Spinal cord (tissue), 10 donors: Measurements from ENCODE around the gene GLYATL1B. TPM values are rescaled to one million over a fixed set of nuclear protein-coding genes. Genes with fewer than 3 reads are reported as not detected.
"Not testable (repeated sequence)": the region's sequence is repeated elsewhere in the genome, so short reads cannot be mapped to it uniquely, and the experiment has no call there.

Experiments used
- DNase-seq, 6 donors: peaks; one replicate each; pipeline versions ENCODE4 v3.0.0 to v3.0.0-alpha.2; 2013 to 2015; ENCODE audit warnings: low spot score in 6 of 6, low read depth in 4 of 6
- H3K27ac ChIP-seq: one replicate; pipeline ENCODE4 v1.5.1; 2013; ENCODE audit warnings: low read depth, low read length, control low read depth
- H3K27me3 ChIP-seq: one replicate; pipeline ENCODE4 v1.6.1; 2013; ENCODE audit warnings: low read length; ENCODE audit not compliant: control insufficient read depth, insufficient read depth
- H3K36me3 ChIP-seq: one replicate; pipeline ENCODE4 v1.6.1; 2013; ENCODE audit warnings: low read length; ENCODE audit not compliant: control insufficient read depth, insufficient read depth
- H3K4me1 ChIP-seq: one replicate; pipeline ENCODE4 v1.6.1; 2013; ENCODE audit warnings: low read length; ENCODE audit not compliant: control insufficient read depth, insufficient read depth
- H3K4me3 ChIP-seq: one replicate; pipeline ENCODE4 v1.5.1; 2013; ENCODE audit warnings: low read depth, low read length, control low read depth
- H3K9me3 ChIP-seq: one replicate; pipeline ENCODE4 v1.6.1; 2013; ENCODE audit warnings: low read length; ENCODE audit not compliant: control insufficient read depth, insufficient read depth
- WGBS: methylation state at CpG from one replicate; pipeline ENCODE4 v1.1.5; 2013; ENCODE audit warnings: missing lambda C conversion rate; ENCODE audit not compliant: insufficient coverage; 5-methylcytosine and 5-hydroxymethylcytosine counted together
- long read RNA-seq, 4 donors: transcript quantifications; one replicate each; lab custom pipeline, GENCODE V29; 2026
- polyA plus RNA-seq, 2 donors: library from polyadenylated mRNA; unstranded; fragments of 120-200 nt; gene quantifications; one replicate each; pipeline ENCODE4 v1.2.1, GENCODE V29; 2013; ENCODE audit not compliant: insufficient read length in 2 of 2
- total RNA-seq, 2 donors: library from RNA; depleted of rRNA in 1 of 2; stranded (reverse); fragments of 120-200 nt in 1 of 2; fragments of >200 nt in 1 of 2; gene quantifications; one replicate each; pipeline versions ENCODE4 v1.2.3 to v1.2.4, GENCODE V29; 2013 to 2014
- donor health status: healthy.

The GLYATL1B gene, protein sequence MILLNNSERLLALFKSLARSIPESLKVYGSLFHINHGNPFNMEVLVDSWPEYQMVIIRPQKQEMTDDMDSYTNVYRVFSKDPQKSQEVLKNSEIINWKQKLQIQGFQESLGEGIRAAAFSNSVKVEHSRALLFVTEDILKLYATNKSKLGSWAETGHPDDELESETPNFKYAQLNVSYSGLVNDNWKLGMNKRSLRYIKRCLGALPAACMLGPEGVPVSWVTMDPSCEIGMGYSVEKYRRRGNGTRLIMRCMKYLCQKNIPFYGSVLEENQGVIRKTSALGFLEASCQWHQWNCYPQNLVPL
- total RNA-seq (not detected), polyA plus RNA-seq (not detected)
- long read RNA-seq, donor 1 = 0 reads
- long read RNA-seq, donor 2 = 0 reads
- long read RNA-seq, donor 3 = 0 reads
- long read RNA-seq, donor 4 = 0 reads

DNA sequence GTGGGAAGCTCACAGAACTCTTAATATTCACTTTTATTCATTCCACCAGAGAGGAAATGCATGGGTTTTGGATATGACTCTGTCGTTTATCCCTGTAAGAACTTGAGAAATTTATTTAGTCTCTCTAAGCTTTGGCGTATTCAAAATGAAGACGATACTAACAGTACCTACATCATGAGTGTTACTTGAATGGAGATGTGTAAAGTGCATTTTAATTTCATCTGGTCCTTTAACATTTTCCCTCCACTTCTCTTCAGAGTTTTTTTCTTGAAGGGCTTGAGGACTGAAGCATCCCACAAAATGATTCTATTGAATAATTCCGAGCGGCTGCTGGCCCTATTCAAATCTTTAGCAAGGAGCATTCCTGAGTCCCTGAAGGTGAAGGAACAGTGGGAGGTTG, at the start of gene GLYATL1B:
Gene GLYATL1B, plus strand, starts transcription at position 301 of the 400 bp plus-strand sequence. Its CDS starts 0 bp downstream, at position 301.
- not testable (repeated sequence) for H3K36me3 ChIP-seq, H3K9me3 ChIP-seq, DNase-seq, H3K4me1 ChIP-seq, H3K4me3 ChIP-seq, H3K27me3 ChIP-seq, H3K27ac ChIP-seq
- WGBS = 100% methylated on average over 1 of the region's 5 CpGs

DNA sequence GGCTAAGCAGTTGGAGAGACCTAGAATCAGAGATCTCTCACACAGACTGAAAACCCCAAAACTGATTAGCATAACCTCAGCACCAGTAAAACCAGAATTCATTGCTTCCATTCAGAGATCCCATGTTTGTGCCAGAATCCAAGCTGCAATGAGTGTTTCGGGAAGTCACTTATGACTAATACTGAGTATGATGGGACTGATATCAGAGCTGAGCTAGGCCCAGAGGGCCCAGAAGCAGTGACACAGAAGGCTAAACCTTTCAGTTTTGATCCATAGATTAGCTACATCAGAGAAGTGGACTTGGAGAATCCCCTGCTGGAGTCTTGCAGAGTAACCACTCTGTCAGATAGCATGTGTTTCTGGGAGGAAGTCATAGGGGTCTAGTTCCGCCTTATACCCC, 49.6 kb upstream of the GLYATL1B start:
- not testable (repeated sequence) for DNase-seq, H3K4me1 ChIP-seq, H3K4me3 ChIP-seq

DNA sequence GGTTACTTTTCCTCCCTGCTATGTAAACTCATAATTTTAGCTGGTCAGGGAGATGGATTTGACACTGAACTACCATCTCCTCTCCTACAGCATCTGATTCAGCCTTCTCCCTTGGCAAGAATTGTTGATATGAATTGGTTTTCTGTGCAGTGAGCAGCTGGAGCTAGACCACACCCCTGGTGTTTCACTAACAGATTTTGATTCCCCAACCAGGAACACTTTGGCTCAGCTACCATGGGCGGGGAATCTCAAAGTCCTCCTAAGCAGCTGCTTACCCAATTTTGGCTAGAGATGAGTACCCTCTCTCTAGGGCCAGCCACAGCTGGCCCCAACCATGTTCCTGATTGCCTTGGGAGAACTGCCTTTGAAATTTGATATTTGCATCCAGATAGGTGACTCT, 48.7 kb upstream of the GLYATL1B start:
- H3K27me3 ChIP-seq, H3K4me3 ChIP-seq, H3K9me3 ChIP-seq, H3K4me1 ChIP-seq, H3K27ac ChIP-seq, DNase-seq, H3K36me3 ChIP-seq: not testable (repeated sequence)
- no CpG with 5 or more reads among the region's 1 CpG for WGBS

More for the DNA sequence above, 49.6 kb upstream of the GLYATL1B start:
- H3K27ac ChIP-seq, H3K9me3 ChIP-seq, H3K36me3 ChIP-seq, H3K27me3 ChIP-seq: not testable (repeated sequence)
- no CpG with 5 or more reads among the region's 2 CpGs for WGBS

DNA sequence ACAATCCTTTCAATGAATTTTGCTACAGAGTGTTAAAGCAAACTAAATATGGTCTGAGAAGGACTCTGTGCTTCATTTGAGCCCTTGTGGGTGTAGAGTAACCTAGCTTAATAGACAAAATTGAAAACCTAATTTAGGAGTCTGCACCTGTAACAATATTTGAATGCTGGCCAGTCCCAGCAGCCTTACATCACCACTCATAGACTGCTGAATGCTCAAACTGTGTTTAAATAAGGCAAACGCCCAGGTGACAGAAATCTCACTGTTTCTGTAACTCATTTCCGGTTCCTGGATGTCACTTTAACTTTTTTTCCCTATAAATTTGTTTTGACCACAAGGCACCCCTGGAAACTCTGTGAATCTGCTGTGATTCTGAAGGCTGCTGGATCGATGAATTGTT, 45.5 kb upstream of the GLYATL1B start:
- DNase-seq = no peak
- no peaks in the 10 kb centered on the region for H3K9me3 ChIP-seq
- no peaks in the 10 kb centered on the region for H3K4me1 ChIP-seq
- WGBS = 67% methylated on average over 1 of the region's 3 CpGs
- H3K4me3 ChIP-seq = no peak overlapping the region
- no peaks in the 10 kb centered on the region for H3K27me3 ChIP-seq
- no peaks in the 10 kb centered on the region for H3K36me3 ChIP-seq
- no peak overlapping the region for H3K27ac ChIP-seq

DNA sequence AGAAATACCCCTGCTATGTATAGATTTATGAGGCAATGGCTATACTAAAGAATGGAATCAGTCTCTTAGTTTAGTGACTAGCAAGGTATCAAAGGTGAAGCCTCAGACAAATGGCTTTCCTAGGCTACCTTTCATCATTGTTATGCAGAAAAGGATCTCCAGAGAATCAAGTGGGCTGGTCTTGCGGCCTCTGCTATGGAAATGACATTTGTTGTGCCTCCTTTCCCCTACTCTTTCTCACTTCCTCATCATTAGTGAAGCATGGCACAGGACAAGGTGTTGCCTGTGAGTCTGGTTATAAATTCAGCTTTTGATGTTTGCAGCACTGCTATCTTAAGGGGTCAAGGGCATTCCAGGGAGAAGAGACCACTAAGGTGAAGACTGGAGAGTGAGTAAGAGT, 34.7 kb upstream of the GLYATL1B start:
- WGBS = no CpG with 5 or more reads among the region's 1 CpG
- not testable (repeated sequence) for H3K9me3 ChIP-seq, H3K36me3 ChIP-seq, H3K27ac ChIP-seq, H3K27me3 ChIP-seq, H3K4me3 ChIP-seq, DNase-seq, H3K4me1 ChIP-seq

DNA sequence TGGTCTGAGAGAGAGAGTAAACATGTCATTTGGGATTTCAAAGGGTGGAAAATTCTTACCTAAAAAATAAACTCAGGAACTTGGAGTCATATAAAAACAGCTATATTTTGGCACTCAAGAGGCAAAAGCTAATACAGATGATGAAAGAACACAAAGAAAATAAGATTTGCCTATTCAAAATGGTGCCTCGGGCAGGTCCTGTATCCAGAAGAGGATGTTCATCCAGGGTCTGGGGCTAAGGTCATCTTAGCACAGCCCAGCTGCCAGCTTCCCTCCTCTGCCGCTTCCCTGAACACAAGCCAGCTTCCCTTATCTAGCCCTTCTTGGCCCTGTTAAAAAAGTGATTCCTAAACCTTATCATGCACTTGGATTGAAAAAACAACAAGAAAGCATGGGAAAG, 33.8 kb upstream of the GLYATL1B start:
- WGBS = 100% methylated on average over 1 of the region's 2 CpGs
- not testable (repeated sequence) for H3K27ac ChIP-seq, H3K36me3 ChIP-seq, DNase-seq, H3K27me3 ChIP-seq, H3K9me3 ChIP-seq, H3K4me1 ChIP-seq, H3K4me3 ChIP-seq

DNA sequence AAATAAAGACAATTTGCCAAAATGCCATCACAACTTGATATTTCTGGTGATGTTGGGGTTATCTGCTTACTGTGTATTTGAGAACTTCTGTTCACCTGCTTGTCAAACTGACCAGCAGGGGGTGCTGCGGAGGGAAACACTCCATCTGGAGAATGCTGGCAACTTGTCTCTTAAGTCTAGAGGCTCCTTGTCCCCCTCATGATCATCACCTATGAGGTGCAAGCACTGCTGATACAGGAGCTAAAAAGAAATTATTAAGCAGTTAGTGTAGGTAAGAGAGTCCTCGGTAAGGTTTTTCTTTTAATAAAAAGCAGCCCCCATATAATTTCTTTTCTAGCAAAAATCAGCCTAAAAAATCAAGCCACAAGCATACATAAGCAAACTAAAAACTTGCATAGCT, 32.7 kb upstream of the GLYATL1B start:
- WGBS = 0% methylated on average over 1 of the region's 2 CpGs
- Histone ChIP-seq H3K9me3 (no peaks in the 10 kb centered on the region), H3K4me1 (peaks cover 1% of the 10 kb centered on the region), H3K27me3 (no peaks in the 10 kb centered on the region), H3K4me3 (no peak overlapping the region), H3K27ac (no peak overlapping the region), H3K36me3 (no peaks in the 10 kb centered on the region)
- DNase-seq = peak in 2 of 6 donors; percentile 57 to 79

DNA sequence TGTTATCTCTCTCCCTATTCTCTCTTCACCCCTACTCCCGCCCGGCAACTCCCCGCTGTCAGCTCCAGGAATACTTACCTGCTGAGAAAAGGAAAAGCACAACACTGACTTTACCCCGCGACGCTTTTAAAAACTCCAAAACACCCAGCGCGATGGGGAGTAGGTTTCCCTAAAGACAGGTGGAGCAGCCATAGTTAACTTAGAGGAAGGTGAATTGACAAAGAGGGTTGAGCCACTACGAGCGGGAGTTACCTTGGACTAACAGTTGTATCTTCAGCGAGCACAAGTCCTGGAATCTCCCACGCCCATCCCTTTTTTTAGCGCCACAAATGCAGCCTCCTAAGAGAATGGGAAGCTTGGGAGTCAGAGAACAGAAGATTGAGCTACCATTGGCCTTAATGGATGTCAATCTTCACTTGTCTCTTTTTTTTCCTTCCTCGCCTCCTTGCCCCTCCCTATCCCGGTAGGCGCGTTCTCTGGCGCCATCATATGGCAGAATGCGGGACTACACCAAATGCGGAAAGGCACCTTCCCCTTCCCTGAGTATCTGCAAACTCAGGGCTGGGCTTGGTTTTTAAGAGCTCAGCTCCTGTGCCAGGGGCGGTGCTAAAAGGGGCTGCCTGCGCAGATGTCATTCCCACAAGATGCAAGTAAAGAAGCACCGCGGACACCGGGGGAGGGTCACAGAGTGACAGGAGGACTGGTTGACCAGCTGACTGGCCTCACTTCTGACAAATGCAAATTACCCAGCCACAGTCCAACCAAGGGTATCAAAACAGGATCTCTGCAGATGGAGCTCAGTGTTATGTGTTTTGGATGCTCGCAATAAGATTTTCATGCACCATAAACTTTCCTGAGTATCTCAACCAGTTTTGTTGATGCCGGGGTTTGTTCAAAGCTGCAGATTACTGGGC, 27.7 kb upstream of the GLYATL1B start:
- not testable (repeated sequence) for H3K9me3 ChIP-seq, H3K36me3 ChIP-seq, H3K27ac ChIP-seq, H3K27me3 ChIP-seq
- DNase-seq = peak; percentile 68 to 97 (median 82)
- peak overlapping the region; percentile 39 for H3K4me3 ChIP-seq
- peaks cover 13% of the 10 kb centered on the region for H3K4me1 ChIP-seq
- 2% methylated on average over 11 of the region's 27 CpGs for WGBS

DNA sequence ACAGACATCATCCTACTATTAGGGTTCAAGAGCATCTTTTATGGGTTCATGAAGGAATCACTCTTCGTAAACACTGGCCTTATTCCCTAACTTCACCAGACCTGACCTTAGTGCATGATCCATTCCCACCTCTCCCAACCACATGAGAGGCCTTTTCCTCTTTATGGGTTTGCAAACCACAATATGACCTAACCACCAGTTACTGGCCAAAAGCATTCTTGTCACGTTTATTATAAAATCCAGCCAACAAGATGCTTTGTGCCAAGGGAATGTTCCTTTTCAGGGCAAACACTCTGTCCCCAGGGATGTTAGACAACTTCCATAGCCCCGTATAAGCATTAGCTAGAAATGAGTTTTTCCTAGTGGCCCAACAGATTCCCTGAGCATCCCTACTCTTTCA, 26.0 kb upstream of the GLYATL1B start:
- H3K9me3 ChIP-seq, H3K36me3 ChIP-seq, H3K4me3 ChIP-seq, H3K27ac ChIP-seq, DNase-seq: not testable (repeated sequence)
- Histone ChIP-seq H3K4me1 (peaks cover 13% of the 10 kb centered on the region), H3K27me3 (peaks cover 11% of the 10 kb centered on the region)
- WGBS = 70% methylated on average over 3 of the region's 3 CpGs
